ENCODE measurements around the gene NEK9. TPM values are rescaled to one million over a fixed set of nuclear protein-coding genes. Genes with fewer than 3 reads are reported as not detected.

The NEK9 gene
- total RNA-seq, 1 experiment from 2014 or later, result 29.6 TPM

GRCh38 chr14:75030147-75030546 is 96.7 kb downstream of the NEK9 start:
- Histone ChIP-seq H3K4me1 (ENCODE audit: insufficient read depth, low read length) (peaks cover 5% of the 10 kb centered on the region; the same call in 1 of the 2 replicates), H3K27me3 (ENCODE audit: low read length) (no peaks in the 10 kb centered on the region), H3K4me3 (ENCODE audit: low read length) (no peak overlapping the region), H4K20me1 (ENCODE audit: low read length) (no peaks in the 10 kb centered on the region), H3K9ac (ENCODE audit: low read length) (no peak overlapping the region), H3K79me2 (ENCODE audit: low read length) (no peaks in the 10 kb centered on the region), H3K9me2 (replicated peaks; ENCODE audit: low read length) (no peaks in the 10 kb centered on the region), H3K36me3 (ENCODE audit: low read depth, low read length) (peaks cover 23% of the 10 kb centered on the region), H2AFZ (ENCODE audit: low read length) (no peak overlapping the region), H3K9me3 (ENCODE audit: low read length) (no peaks in the 10 kb centered on the region), H3K27ac (ENCODE audit: low read length) (no peak overlapping the region), H3K4me2 (ENCODE audit: low read length) (no peak overlapping the region), H3F3A (ENCODE audit: low read length, unreplicated experiment) (no peaks in the 10 kb centered on the region)
- ChIA-PET CTCF (no interaction called here), POLR2A (ENCODE audit: unreplicated experiment) (interaction anchor here (0.6 kb wide), 1 partner anchor 38 kb away, joined by 12 read pairs; no protein-coding TSS in a partner anchor)
- ATAC-seq (no peak), DNase-seq (no peak)
- intact Hi-C loops (cut with micrococcal nuclease), result no loop called here
- no peak for TF ChIP-seq EZH2phosphoT487 (IDR thresholded peaks at IDR 0.05; ENCODE audit: borderline replicate concordance, low read length)
- no peak for TF ChIP-seq CTCF (conservative IDR thresholded peaks at IDR 0.05; ENCODE audit: low read depth, low read length)
- no peak for TF ChIP-seq EZH2 (IDR thresholded peaks at IDR 0.05; ENCODE audit: low read length, unreplicated experiment)
- BruUV-seq (replicated peaks), result no TSS peak

Other genes starting within 250 kb of the NEK9 start
- gene DLST, start 245.1 kb downstream of the NEK9 start, total RNA-seq (2014; rRNA removed), result 56.9 and 61.1 TPM in 2 replicates
- 16.0 and 17.9 TPM in 2 replicates for gene RPS6KL1, start 203.8 kb downstream of the NEK9 start, total RNA-seq (2014; rRNA removed)
- 0.26 and 1.5 TPM in 2 replicates for gene PGF, start 171.5 kb downstream of the NEK9 start, total RNA-seq (2014; rRNA removed)
- gene EIF2B2, start 124.1 kb downstream of the NEK9 start, total RNA-seq (2014; rRNA removed), result 96.8 and 113 TPM in 2 replicates
- 7.9 and 13.2 TPM in 2 replicates for gene MLH3, start 75.6 kb downstream of the NEK9 start, total RNA-seq (2014; rRNA removed)
- 22.6 and 23.5 TPM in 2 replicates for gene ACYP1, start 63.0 kb downstream of the NEK9 start, total RNA-seq (2014; rRNA removed)
- gene ZC2HC1C, start 57.4 kb downstream of the NEK9 start, total RNA-seq (2014; rRNA removed), result 3.4 and 9.5 TPM in 2 replicates
- gene TMED10, start 49.6 kb upstream of the NEK9 start, total RNA-seq (2014; rRNA removed), result 246 and 253 TPM in 2 replicates
- 99.2 and 103 TPM in 2 replicates for gene FOS, start 151.8 kb upstream of the NEK9 start, total RNA-seq (2014; rRNA removed)